ENCODE results near the gene H2BK1.

Gene H2BK1

DNA sequence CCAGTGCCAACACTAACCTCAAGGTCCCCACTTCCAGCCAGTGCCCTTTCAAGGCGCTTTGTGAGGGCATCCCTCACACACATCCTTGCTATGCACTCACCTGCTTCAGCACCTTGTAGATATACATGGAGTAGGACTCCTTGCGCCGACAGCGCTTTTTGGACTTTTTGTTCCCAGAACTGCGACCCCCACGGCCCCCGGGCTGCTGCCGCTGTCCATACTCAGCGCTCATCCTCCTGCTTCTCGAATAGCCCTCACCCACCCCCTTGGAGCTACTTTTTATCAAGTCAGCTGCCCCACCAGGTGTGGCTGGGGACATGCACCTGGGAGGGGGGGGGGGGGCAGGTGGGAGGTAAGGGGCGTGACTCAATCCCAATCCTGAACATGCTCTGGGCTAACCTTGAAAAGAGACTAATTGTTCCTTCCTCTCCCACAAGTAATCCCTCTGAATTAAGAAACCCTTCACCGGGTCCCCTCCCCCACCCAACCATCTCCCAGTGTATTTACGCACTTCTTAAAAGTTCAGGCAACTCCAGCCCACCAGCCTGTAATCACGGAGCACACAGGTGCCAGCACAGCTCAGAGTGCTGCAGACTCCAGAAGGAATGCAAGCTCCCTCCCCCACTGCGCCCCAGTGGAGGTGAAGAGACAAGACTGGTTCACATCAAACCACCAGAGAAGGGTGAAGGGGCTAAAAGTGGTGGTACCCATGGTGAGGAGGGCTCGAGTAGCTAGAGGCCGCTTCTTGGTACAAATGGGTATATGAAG lies at the start of gene H2BK1:
Gene H2BK1, minus strand, starts transcription at position 402 of the 768 bp plus-strand sequence. Its CDS starts 170 bp downstream, at position 232.
- no peak for DNase-seq (ENCODE audit: low read depth)
- H3K4me3 ChIP-seq (ENCODE audit: low read depth, low read length), result no peak within 1 kb of the TSS
- TF ChIP-seq, protein P1, sequence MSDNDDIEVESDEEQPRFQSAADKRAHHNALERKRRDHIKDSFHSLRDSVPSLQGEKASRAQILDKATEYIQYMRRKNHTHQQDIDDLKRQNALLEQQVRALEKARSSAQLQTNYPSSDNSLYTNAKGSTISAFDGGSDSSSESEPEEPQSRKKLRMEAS (IDR thresholded peaks at IDR 0.05; ENCODE audit: low read depth, low read length), result no peak
- TF ChIP-seq, protein P2, sequence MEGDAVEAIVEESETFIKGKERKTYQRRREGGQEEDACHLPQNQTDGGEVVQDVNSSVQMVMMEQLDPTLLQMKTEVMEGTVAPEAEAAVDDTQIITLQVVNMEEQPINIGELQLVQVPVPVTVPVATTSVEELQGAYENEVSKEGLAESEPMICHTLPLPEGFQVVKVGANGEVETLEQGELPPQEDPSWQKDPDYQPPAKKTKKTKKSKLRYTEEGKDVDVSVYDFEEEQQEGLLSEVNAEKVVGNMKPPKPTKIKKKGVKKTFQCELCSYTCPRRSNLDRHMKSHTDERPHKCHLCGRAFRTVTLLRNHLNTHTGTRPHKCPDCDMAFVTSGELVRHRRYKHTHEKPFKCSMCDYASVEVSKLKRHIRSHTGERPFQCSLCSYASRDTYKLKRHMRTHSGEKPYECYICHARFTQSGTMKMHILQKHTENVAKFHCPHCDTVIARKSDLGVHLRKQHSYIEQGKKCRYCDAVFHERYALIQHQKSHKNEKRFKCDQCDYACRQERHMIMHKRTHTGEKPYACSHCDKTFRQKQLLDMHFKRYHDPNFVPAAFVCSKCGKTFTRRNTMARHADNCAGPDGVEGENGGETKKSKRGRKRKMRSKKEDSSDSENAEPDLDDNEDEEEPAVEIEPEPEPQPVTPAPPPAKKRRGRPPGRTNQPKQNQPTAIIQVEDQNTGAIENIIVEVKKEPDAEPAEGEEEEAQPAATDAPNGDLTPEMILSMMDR (IDR thresholded peaks at IDR 0.05; ENCODE audit: low read depth, low read length), result no peak
- TF ChIP-seq POLR2A (IDR thresholded peaks at IDR 0.05; ENCODE audit: extremely low read depth, insufficient read length) (no peak), MYC (IDR thresholded peaks at IDR 0.05; ENCODE audit: low read depth, low read length) (no peak)

DNA sequence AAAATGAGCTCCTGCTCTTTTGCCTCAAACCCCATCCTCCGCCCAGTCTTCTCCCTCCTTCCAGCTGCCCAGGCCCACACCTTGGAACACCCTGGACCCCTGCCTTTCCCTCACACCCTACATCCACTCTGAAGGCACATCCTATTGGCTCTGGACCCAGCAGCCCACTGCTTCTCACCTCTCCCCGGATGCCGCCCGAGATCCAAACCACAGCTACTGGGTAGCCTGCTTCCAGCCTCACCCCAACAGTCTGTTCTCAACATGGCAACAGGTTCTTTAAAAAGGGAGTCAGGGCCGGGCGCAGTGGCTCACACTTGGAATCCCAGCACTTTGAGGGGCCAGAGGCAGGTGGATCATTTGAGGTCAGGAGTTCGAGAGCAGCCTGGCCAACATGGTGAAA lies 47.7 kb upstream of the H2BK1 start:
- DNase-seq (ENCODE audit: low read depth), result no peak
- H3K4me3 ChIP-seq (ENCODE audit: low read depth, low read length), result no peak overlapping the region
- no peak for TF ChIP-seq MYC (IDR thresholded peaks at IDR 0.05; ENCODE audit: low read depth, low read length)
- TF ChIP-seq, protein P1 (IDR thresholded peaks at IDR 0.05; ENCODE audit: low read depth, low read length), result no peak
- no peak for TF ChIP-seq POLR2A (IDR thresholded peaks at IDR 0.05; ENCODE audit: extremely low read depth, insufficient read length)
- TF ChIP-seq, protein P2 (IDR thresholded peaks at IDR 0.05; ENCODE audit: low read depth, low read length), result no peak

DNA sequence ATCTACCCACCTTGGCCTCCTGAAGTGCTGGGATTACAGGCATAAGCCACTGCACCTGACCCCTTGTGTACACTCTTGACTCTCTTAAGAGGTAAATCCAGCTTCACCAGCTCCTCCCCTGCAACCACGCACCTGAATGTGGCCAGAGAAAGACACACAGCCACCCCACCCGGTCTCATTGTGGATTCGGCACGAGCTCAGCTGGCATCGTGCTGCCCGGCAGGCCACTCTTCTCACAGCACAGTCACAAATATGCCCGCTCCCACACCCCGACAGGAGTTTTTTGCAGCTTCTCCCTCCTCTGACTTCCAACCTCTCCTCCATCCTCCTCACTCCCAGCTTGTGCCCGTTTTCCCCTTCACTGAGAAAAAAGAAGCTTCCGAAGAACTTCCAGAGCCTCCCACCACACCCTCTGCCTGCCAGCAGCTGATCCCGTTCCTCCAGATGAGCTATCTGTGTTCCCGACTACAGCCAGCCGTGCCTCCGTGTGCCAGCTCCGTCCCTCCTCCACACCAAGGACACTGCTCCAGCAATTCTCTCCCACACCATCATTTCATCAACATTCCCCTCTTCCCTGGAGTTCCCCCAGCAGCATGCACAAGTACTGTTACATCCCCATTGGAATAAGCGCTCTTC lies 46.2 kb upstream of the H2BK1 start:
- TF ChIP-seq MYC (IDR thresholded peaks at IDR 0.05; ENCODE audit: low read depth, low read length) (no peak), POLR2A (IDR thresholded peaks at IDR 0.05; ENCODE audit: extremely low read depth, insufficient read length) (no peak)
- TF ChIP-seq, protein P1 (IDR thresholded peaks at IDR 0.05; ENCODE audit: low read depth, low read length), result no peak
- TF ChIP-seq, protein P2 (IDR thresholded peaks at IDR 0.05; ENCODE audit: low read depth, low read length), result no peak
- DNase-seq (ENCODE audit: low read depth), result no peak
- H3K4me3 ChIP-seq (ENCODE audit: low read depth, low read length), result no peak overlapping the region

DNA sequence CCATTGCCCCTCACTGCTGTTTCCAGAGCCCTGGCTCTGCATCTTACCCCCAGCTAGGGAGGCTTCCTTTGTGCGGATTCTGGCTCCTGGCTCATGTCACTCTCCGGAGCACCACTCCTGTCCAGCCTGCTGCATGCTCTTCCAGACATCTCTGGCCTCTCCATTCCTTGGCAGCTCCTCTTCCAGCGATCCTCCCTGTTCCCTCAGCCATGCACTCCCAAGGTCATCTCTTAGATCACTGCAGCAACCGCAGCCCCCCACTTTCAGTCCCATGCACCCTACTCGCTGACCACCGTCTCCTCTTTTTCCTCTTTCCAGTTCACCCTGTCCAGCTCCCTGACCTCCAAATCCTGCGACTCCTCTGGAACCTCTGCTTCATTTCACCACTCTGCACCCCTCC lies 45.1 kb upstream of the H2BK1 start:
- H3K4me3 ChIP-seq (ENCODE audit: low read depth, low read length), result no peak overlapping the region
- TF ChIP-seq, protein P2 (IDR thresholded peaks at IDR 0.05; ENCODE audit: low read depth, low read length), result no peak
- TF ChIP-seq POLR2A (IDR thresholded peaks at IDR 0.05; ENCODE audit: extremely low read depth, insufficient read length), result no peak
- TF ChIP-seq MYC (IDR thresholded peaks at IDR 0.05; ENCODE audit: low read depth, low read length), result no peak
- TF ChIP-seq, protein P1 (IDR thresholded peaks at IDR 0.05; ENCODE audit: low read depth, low read length), result no peak
- DNase-seq (ENCODE audit: low read depth), result no peak

DNA sequence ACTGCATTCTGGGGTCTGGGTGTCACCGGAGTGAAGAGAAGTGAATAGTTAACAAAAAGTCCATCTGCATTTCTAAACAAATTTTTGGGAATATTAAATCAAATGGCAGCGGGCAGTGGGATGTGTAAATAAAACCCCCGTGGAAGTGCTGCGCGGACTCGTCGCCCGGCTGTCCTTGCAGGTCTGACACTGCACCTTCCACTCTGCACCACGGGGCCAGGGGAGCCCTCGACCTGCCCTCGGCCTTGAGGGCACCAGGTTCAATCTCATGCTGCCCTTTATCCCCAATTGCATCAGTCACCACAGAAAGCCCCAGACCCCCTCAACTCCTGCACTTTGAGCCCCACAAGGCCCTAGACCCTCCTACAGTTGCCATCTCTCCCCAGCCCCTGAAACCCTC lies 44.6 kb upstream of the H2BK1 start:
- TF ChIP-seq, protein P2 (IDR thresholded peaks at IDR 0.05; ENCODE audit: low read depth, low read length), result no peak
- TF ChIP-seq MYC (IDR thresholded peaks at IDR 0.05; ENCODE audit: low read depth, low read length) (no peak), POLR2A (IDR thresholded peaks at IDR 0.05; ENCODE audit: extremely low read depth, insufficient read length) (no peak)
- TF ChIP-seq, protein P1 (IDR thresholded peaks at IDR 0.05; ENCODE audit: low read depth, low read length), result no peak
- H3K4me3 ChIP-seq (ENCODE audit: low read depth, low read length), result no peak overlapping the region
- no peak for DNase-seq (ENCODE audit: low read depth)
